GM12875 (cell line): ENCODE measurements around the gene FSTL5.

ENCODE experiments used
- H3K4me3 ChIP-seq: one replicate; pipeline ENCODE4 v1.5.1; 2011; ENCODE audit warnings: low read depth, low read length, control low read depth
- TF ChIP-seq, protein P1 (sequence below): IDR thresholded peaks from 2 replicates; pipeline ENCODE4 v1.5.1; 2011; ENCODE audit warnings: low read depth, mild to moderate bottlenecking, control low read depth, inconsistent platforms, low read length, moderate library complexity, borderline replicate concordance; ENCODE audit not compliant: insufficient read depth

Gene FSTL5

DNA sequence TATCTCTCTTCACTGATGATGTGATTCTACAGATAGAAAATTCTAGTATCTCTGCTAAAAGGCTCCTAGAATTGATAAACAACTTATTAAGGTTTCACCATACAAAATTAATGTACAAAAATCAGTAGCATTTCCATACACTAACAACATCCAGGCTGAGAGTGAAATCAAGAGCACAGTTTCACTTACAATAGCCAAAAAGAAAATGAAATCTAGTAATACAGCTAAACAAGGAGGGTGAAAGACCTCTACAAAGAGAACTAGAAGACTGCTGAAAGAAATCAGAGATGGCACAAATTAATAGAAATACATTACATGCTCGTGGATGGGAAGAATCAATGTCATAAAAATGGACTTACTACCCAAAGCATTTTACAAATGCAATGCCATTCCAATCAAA lies 751.9 kb downstream of the FSTL5 start:
- no peak overlapping the region for H3K4me3 ChIP-seq
- TF ChIP-seq, protein P1, sequence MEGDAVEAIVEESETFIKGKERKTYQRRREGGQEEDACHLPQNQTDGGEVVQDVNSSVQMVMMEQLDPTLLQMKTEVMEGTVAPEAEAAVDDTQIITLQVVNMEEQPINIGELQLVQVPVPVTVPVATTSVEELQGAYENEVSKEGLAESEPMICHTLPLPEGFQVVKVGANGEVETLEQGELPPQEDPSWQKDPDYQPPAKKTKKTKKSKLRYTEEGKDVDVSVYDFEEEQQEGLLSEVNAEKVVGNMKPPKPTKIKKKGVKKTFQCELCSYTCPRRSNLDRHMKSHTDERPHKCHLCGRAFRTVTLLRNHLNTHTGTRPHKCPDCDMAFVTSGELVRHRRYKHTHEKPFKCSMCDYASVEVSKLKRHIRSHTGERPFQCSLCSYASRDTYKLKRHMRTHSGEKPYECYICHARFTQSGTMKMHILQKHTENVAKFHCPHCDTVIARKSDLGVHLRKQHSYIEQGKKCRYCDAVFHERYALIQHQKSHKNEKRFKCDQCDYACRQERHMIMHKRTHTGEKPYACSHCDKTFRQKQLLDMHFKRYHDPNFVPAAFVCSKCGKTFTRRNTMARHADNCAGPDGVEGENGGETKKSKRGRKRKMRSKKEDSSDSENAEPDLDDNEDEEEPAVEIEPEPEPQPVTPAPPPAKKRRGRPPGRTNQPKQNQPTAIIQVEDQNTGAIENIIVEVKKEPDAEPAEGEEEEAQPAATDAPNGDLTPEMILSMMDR: no peak

GRCh38 chr4:161404346-161405110 lies 759.3 kb downstream of the FSTL5 start:
- H3K4me3 ChIP-seq: no peak overlapping the region
- TF ChIP-seq, protein P1: no peak

GRCh38 chr4:161403781-161404180 lies 760.0 kb downstream of the FSTL5 start:
- TF ChIP-seq, protein P1: no peak
- no peak overlapping the region for H3K4me3 ChIP-seq

DNA sequence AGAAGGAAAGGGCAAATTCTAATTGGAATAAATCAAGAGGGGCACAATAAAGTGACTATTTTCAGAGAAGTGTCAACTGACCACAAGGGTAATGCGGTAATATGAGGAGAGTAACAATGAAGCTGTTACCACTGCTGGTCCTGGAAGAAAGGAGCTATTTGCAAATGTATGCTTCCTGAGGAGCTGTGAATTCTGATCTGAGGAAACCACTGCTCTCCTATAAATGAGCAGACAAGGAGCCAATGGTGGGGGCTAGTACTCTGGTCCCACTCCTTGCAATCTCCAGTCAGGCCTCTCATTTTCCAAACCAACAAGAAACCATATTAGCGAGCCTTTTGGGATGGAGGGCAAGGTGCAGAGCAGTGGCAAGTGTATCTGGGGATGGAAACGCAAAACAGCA lies 770.2 kb downstream of the FSTL5 start:
- H3K4me3 ChIP-seq: no peak overlapping the region
- TF ChIP-seq, protein P1: no peak

DNA sequence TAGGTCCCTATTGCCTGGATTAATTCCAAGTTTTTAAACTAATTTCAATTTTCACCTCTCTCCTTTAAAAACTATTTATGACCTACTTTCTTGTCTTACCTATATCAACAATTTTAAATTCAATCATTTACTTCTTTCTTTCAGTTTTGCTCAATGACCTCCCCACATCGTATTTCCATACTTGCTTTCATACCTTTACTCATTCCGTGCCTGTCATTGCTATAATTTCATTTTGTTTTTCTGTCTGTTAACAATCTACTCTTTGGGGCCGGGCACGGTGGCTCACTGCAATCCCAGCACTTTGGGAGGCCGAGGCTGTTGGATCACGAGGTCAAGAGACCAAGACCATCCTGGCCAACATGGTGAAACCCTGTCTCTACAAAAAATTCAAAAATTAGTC lies 781.1 kb downstream of the FSTL5 start:
- TF ChIP-seq, protein P1: no peak
- H3K4me3 ChIP-seq: no peak overlapping the region

GRCh38 chr4:161376275-161376674 lies 787.5 kb downstream of the FSTL5 start:
- no peak overlapping the region for H3K4me3 ChIP-seq
- TF ChIP-seq, protein P1: no peak

GRCh38 chr4:161364681-161365080 lies 799.1 kb downstream of the FSTL5 start:
- TF ChIP-seq, protein P1: no peak
- H3K4me3 ChIP-seq: no peak overlapping the region
